T-helper 2 cell (primary cell): ENCODE results near the gene OSBPL9.
"Not testable (repeated sequence)": the region's sequence is repeated elsewhere in the genome, so short reads cannot be mapped to it uniquely, and the experiment has no call there.

Source experiments
- DNase-seq, 5 experiments: peaks; one replicate each; pipeline versions ENCODE4 v3.0.0 to v3.0.0-alpha.2; 2012 to 2022

The OSBPL9 gene

GRCh38 chr1:51669816-51670215 is 52.9 kb downstream of the OSBPL9 start:
- DNase-seq, result no peak

- DNase-seq, result no peak
These were observed 54.8 kb downstream of the OSBPL9 start for GRCh38 chr1:51671527-51672325.

GRCh38 chr1:51673279-51673678 is 56.4 kb downstream of the OSBPL9 start:
- DNase-seq, result no peak

GRCh38 chr1:51675177-51675780 is 58.4 kb downstream of the OSBPL9 start:
- DNase-seq, result no peak

- peak in 1 of 5 experiments; percentile 12 for DNase-seq
These were observed 62.5 kb downstream of the OSBPL9 start for GRCh38 chr1:51679435-51679834.

GRCh38 chr1:51684776-51685175 is 67.9 kb downstream of the OSBPL9 start:
- no peak for DNase-seq

- DNase-seq, result no peak
These were observed 69.6 kb downstream of the OSBPL9 start for GRCh38 chr1:51686450-51686849.

GRCh38 chr1:51689075-51689440 is 72.2 kb downstream of the OSBPL9 start:
- no peak for DNase-seq

- DNase-seq, result no peak
These were observed 72.8 kb downstream of the OSBPL9 start for GRCh38 chr1:51689643-51690042.

GRCh38 chr1:51690285-51690961 is 73.5 kb downstream of the OSBPL9 start:
- DNase-seq, result no peak

GRCh38 chr1:51691920-51692319 is 75.0 kb downstream of the OSBPL9 start:
- no peak for DNase-seq

GRCh38 chr1:51693419-51694155 is 76.7 kb downstream of the OSBPL9 start:
- no peak for DNase-seq

- no peak for DNase-seq
These were observed 80.3 kb downstream of the OSBPL9 start for GRCh38 chr1:51697166-51697565.

- no peak for DNase-seq
These were observed 82.5 kb downstream of the OSBPL9 start for GRCh38 chr1:51699391-51699790.

- not testable (repeated sequence) for DNase-seq
These were observed 84.9 kb downstream of the OSBPL9 start for GRCh38 chr1:51701782-51702181.

- DNase-seq, result not testable (repeated sequence)
These were observed 85.3 kb downstream of the OSBPL9 start for GRCh38 chr1:51702220-51702619.

- no peak for DNase-seq
These were observed 88.1 kb downstream of the OSBPL9 start for GRCh38 chr1:51705035-51705434.

GRCh38 chr1:51708911-51709760 is 92.2 kb downstream of the OSBPL9 start:
- DNase-seq, result no peak

- no peak for DNase-seq
These were observed 93.1 kb downstream of the OSBPL9 start for GRCh38 chr1:51709951-51710350.

- DNase-seq, result no peak
These were observed 95.7 kb downstream of the OSBPL9 start for GRCh38 chr1:51712590-51712989.

GRCh38 chr1:51714374-51715019 is 97.6 kb downstream of the OSBPL9 start:
- no peak for DNase-seq

GRCh38 chr1:51715369-51715768 is 98.5 kb downstream of the OSBPL9 start:
- DNase-seq, result no peak
